ENCODE results near the gene NTM.
"Not testable (repeated sequence)": the region's sequence is repeated elsewhere in the genome, so short reads cannot be mapped to it uniquely, and the experiment has no call there.

Gene NTM

DNA sequence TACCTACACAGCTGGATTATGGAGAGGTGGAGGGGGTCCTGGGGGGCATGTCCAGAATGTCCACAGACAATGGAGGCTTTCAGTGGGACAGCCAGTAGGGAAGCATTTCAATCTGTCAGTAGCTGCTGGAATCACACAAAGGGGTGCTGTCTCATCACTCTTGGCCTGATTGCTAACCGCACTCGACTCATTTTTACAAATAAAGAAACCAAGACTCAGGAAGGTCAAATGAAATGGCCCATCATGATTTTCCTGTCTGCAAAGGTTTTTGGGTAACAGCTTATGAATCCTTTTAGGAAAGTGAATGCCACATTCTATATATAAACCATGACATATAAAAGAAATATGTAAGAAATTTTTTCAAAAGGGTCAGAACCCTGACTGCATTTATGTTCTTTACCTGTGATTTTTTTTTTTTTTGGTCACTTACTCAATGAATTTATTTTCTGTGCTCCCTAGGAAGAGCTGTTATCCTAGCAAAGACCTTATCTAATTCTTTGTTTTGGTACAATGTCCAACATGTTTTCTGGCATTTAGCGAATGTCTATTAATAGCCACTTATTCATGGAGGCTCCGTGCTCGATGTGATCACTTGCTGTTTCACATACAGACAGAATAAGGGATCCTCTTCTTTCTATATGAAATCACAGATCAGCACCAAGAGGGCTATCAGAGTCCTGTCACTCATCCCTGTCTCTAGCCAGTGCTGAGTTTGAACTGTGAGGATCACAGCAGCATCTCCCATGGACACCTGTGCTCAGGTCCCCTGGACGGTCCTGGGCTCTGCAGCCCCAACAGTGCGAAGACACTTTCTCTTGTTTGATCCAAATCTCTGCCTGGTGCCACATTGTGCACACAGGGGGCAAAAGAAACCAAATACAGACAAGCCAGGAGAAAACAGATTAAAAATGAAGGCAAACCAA, 979.7 kb downstream of the NTM start:
- no peak for DNase-seq

DNA sequence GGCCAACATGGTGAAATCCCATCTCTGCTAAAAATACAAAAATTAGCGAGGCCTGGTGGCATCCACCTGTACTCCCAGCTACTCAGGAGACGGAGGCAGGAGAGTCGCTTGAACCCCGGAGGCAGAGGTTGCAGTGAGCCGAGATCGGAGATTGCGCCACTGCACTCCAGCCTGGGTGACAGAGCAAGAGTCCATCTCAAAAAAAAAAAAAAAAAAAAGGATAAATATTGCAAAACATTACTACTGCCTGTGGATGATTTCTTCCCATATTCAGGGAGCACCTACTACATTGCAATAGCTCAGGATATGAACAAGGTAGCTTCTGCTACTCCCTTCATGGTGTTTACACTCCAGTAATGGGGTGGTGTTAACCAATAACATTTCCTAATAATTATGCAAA, 980.6 kb downstream of the NTM start:
- no peak for DNase-seq

GRCh38 chr11:132352497-132352896, 982.1 kb downstream of the NTM start:
- no peak for DNase-seq

GRCh38 chr11:132353255-132353654, 982.8 kb downstream of the NTM start:
- no peak for DNase-seq

GRCh38 chr11:132357811-132358572, 987.6 kb downstream of the NTM start:
- peak; percentile 78 for DNase-seq

GRCh38 chr11:132358573-132358953, 988.1 kb downstream of the NTM start:
- no peak for DNase-seq

DNA sequence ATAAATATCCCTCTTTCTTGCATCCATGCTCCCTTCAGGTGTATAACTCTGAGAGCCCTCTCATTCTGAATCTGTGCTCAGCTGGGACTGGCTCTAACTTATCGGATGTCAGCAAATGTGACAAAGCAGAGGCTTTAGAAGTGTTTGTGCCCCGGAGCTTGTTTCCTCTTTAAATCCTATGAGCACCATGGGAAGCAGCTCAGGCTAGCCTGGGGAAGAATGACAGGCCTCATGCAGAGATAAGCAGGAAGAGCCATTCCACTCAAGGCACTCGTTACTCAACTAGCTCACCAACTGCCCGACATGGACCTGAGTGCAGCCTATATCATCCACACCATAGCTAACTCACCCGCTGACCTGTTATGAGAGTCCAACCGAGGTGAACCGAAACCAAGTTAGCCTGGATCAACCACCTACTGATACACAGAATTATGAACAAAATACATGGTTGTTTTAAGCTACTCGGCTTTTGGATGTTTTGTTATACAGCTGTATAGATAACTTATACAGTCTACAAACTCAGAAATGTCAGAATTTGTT, 990.7 kb downstream of the NTM start:
- DNase-seq: no peak

DNA sequence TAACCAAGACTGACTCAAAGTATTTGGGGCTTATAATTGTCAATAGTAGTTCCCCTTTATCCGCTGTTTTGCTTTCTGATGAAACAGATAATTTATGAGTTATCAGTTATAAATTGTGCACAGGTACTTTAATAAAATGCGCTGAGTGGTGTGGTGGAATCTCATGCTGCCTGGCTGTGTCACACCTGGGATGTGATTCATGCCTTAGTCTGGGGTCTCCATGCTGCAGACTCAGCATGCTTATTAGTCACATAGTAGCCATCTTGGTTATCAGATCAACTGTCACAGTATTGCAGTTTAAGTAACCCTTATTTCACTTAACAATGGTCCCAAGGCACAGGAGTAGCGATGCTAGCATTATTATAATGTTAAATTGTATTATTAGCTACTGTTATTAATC, 995.2 kb downstream of the NTM start:
- DNase-seq: no peak

GRCh38 chr11:132367293-132367692, 996.9 kb downstream of the NTM start:
- no peak for DNase-seq

DNA sequence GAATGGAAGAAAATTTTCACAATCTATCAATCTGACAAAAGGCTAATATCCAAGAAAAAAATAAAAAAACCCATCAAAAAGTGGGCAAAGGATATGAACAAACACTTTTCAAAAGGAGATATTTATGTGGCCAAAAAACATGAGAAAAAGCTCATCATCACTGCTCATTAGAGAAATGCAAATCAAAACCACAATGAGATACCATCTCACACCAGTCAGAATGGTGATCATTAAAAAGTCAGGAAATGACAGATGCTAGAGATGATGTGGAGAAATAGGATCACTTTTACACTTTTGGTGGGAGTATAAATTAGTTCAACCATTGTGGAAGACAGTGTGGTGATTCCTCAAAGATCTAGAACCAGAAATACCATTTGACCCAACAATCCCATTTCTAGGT, 999.7 kb downstream of the NTM start:
- DNase-seq: not testable (repeated sequence)

GRCh38 chr11:132373405-132374143, 1003.2 kb downstream of the NTM start:
- DNase-seq: no peak

GRCh38 chr11:132379540-132379939, 1009.1 kb downstream of the NTM start:
- DNase-seq: no peak

Measured in activated CD4-positive, alpha-beta T cell treated with anti-CD3 and anti-CD28 coated beads, Interleukin-10, Interleukin-2, amounts not matched to agents 100 ng/mL and 50 ng/mL, durations not matched to agents 16 hours and 8 hours (primary cell).